GM20000 (cell line): ENCODE results near the gene TASL.
"Not testable (repeated sequence)": the region's sequence is repeated elsewhere in the genome, so short reads cannot be mapped to it uniquely, and the experiment has no call there.

Source experiments
- DNase-seq: peaks from one replicate; pipeline ENCODE4 v3.0.0; 2012; ENCODE audit warnings: low spot score
- TF ChIP-seq, protein P1 (sequence below): IDR thresholded peaks from 2 replicates; pipeline ENCODE4 v1.5.1; 2012; ENCODE audit warnings: mild to moderate bottlenecking, control low read depth; ENCODE audit errors: extremely low read depth, missing control alignments

TASL gene

DNA sequence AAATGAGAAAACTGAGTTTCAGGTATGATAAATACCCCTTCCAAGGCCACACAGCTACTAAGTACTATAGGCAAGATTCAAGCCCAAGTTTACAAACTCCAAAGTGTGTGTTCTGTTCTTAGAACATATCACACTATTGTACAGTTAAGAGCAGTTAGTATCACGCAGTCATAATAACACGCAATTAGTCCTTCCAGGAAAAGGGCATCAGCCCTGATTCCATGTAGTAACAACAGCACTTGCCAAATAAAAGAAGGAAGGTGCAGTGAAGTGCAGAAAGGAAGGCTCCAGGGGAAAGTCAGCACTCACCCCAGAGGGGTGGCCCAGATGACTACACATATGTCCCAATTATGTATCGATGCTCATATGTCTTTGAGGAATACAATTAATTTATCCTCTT lies 4.4 kb downstream of the TASL start:
- DNase-seq, result no peak
- TF ChIP-seq, protein P1, sequence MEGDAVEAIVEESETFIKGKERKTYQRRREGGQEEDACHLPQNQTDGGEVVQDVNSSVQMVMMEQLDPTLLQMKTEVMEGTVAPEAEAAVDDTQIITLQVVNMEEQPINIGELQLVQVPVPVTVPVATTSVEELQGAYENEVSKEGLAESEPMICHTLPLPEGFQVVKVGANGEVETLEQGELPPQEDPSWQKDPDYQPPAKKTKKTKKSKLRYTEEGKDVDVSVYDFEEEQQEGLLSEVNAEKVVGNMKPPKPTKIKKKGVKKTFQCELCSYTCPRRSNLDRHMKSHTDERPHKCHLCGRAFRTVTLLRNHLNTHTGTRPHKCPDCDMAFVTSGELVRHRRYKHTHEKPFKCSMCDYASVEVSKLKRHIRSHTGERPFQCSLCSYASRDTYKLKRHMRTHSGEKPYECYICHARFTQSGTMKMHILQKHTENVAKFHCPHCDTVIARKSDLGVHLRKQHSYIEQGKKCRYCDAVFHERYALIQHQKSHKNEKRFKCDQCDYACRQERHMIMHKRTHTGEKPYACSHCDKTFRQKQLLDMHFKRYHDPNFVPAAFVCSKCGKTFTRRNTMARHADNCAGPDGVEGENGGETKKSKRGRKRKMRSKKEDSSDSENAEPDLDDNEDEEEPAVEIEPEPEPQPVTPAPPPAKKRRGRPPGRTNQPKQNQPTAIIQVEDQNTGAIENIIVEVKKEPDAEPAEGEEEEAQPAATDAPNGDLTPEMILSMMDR, result no peak

DNA sequence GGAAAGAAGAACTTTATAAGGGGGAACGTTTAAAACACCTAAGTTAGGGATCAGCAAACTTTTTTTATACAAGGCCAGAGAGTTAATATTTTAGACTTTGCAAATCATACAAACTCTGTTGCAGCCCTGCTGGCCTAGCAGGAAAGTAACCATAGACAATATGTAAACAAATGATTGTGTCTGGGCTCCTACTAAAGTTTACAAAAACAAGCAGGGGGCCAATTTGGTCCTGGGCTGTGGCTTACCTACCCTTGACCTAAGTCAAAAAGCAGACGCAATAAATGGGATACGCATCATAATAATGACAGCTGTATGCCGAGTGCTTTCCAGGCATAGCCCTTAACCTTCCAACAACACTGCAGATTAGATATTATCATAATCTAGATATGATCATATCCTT lies 4.9 kb downstream of the TASL start:
- TF ChIP-seq, protein P1, result no peak
- DNase-seq, result no peak

DNA sequence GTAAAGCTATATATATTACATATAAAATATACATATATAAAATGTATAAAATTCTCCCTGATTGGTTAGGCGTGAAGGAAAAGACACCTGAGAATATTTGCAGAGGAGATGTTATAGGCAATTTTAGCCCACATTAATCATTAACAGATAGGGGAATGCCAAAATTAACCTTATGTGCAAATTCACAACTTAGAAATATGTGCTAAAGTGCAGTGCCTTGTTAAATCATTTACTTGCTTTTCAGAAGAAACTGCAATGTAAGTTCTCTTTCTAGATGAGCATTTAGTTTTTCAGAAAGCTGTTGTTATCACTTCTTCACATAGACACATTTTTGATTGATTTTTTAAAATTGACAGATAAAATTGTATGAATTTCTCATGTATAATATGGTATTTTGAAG lies 5.6 kb downstream of the TASL start:
- TF ChIP-seq, protein P1, result no peak
- DNase-seq, result no peak

DNA sequence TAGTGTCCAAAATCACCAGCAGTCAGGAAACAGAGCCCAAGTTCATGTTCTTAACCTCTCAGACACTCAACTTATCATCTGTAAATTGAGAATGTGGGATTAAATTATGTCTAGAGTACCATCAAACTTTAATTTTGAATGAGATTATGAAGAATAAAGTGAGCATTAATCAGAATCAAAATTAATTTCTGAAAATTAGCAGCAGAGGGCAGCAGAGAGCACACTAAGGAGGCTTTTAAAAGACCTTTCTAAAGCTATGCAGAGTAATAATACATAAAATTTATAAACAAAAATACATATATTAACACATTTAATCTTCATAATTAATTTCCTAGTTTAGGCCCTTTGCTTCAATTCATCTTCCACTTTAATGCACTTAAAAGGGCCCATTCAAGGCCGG lies 7.1 kb downstream of the TASL start:
- TF ChIP-seq, protein P1, result no peak
- DNase-seq, result no peak

DNA sequence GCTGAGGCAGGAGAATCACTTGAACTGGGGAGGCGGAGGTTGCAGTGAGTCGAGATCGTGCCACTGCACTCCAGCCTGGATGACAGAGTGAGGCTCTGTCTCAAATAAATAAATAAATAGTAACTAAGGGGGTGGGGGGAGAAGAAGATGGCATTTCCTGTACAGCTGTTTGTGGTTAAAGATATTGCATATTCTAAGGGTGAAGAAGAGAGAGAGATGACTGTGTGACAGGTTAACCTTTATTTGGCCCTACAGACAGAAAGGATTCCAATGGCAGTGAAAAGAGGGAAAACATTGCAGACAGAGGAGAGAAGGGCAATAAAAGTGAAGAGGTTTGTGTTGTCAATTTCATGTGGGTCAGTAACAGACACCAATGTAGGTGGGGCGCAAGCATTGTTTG lies 9.4 kb downstream of the TASL start:
- TF ChIP-seq, protein P1, result no peak
- no peak for DNase-seq

DNA sequence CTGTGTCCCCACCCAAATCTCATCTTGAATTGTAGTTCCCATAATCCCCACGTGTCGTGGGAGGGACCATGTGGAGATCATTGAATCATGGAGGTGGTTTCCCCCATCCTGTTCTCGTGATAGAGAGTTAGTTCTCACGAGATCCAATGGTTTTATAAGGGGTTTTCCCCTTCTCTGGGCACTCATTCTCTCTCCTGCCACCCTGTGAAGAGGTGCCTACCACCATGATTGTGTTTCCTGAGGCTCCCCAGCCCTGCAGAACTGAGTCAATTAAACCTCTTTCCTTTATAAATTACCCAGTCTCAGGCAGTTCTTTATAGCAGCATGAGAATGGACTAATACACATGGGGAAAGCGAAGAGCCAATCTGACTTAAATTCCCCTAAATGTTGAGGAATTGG lies 14.5 kb downstream of the TASL start:
- not testable (repeated sequence) for DNase-seq

DNA sequence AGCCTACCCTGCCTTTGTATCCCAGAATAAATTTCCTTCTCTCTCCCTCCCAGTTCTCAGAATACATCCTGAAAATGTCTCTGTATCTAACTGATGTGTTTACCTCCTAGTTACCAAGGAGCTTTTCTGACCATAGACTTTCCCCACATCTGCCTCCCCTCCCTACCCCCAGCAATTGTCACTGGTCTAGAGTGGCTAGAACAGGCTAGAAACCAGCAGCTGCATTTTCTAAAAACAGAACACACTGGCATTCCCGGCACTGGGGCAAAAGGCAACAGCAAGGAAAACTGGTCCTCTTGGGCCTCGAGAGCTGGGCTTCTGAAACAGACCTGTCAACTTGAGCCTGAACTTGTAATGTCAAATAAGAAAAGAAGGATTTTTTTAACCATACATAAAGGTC lies 16.4 kb downstream of the TASL start:
- TF ChIP-seq, protein P1, result no peak
- no peak for DNase-seq

DNA sequence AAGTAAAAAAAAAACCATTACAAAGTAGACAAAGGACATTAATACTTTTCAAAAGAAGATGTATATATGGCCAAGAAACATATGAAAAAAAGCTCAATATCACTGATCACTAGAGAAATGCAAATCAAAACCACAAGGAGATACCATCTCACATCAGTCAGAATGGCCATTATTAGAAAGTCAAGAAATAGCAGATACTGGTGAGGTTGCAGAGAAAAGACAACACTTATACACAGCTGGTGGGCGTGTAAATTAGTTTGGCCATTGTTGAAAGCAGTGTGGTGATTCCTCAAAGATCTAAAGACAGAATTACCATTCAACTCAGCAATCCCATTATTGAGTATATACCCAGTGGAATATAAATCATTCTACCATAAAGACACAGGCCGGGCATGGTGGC lies 39.3 kb downstream of the TASL start:
- TF ChIP-seq, protein P1, result no peak
- DNase-seq, result no peak
